ENCODE results near the gene KLF11.

The KLF11 gene

GRCh38 chr2:10085668-10086059 is 42.3 kb downstream of the KLF11 start:
- Histone ChIP-seq H3K4me2 (ENCODE audit: low read depth, low read length) (no peak overlapping the region), H2AFZ (ENCODE audit: low read length) (no peak overlapping the region), H3K4me3 (ENCODE audit: low read length) (no peak overlapping the region), H3K27me3 (replicated peaks; ENCODE audit: insufficient read depth, low read length) (peaks cover 8% of the 10 kb centered on the region), H3K79me2 (ENCODE audit: low read length) (no peaks in the 10 kb centered on the region), H3K9me2 (replicated peaks; ENCODE audit: insufficient read depth, low read length) (no peaks in the 10 kb centered on the region), H3K4me1 (ENCODE audit: low read length) (no peaks in the 10 kb centered on the region), H4K20me1 (ENCODE audit: insufficient read depth, low read length) (no peaks in the 10 kb centered on the region), H3K9ac (ENCODE audit: low read length) (no peak overlapping the region), H3K36me3 (replicated peaks; ENCODE audit: insufficient read depth, low read length) (no peaks in the 10 kb centered on the region), H3K27ac (ENCODE audit: low read length) (no peak overlapping the region), H3F3A (ENCODE audit: insufficient read depth, low read length) (no peaks in the 10 kb centered on the region), H3K9me3 (replicated peaks; ENCODE audit: insufficient read depth, low read length) (no peaks in the 10 kb centered on the region)
- TF ChIP-seq EZH2phosphoT487 (IDR thresholded peaks at IDR 0.05; ENCODE audit: low read length) (no peak), EZH2 (optimal IDR thresholded peaks at IDR 0.05; ENCODE audit: low read depth, low read length) (no peak)
- TF ChIP-seq, protein P1, sequence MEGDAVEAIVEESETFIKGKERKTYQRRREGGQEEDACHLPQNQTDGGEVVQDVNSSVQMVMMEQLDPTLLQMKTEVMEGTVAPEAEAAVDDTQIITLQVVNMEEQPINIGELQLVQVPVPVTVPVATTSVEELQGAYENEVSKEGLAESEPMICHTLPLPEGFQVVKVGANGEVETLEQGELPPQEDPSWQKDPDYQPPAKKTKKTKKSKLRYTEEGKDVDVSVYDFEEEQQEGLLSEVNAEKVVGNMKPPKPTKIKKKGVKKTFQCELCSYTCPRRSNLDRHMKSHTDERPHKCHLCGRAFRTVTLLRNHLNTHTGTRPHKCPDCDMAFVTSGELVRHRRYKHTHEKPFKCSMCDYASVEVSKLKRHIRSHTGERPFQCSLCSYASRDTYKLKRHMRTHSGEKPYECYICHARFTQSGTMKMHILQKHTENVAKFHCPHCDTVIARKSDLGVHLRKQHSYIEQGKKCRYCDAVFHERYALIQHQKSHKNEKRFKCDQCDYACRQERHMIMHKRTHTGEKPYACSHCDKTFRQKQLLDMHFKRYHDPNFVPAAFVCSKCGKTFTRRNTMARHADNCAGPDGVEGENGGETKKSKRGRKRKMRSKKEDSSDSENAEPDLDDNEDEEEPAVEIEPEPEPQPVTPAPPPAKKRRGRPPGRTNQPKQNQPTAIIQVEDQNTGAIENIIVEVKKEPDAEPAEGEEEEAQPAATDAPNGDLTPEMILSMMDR (IDR thresholded peaks at IDR 0.05; ENCODE audit: low read length) = no peak
- DNase-seq = no peak

- H2AFZ ChIP-seq (ENCODE audit: low read length) = no peak overlapping the region
Measured at GRCh38 chr2:10086950-10087349, 43.6 kb downstream of the KLF11 start.

GRCh38 chr2:10087360-10087759 is 44.0 kb downstream of the KLF11 start:
- H3K9ac ChIP-seq (ENCODE audit: low read length) = no peak overlapping the region
- H3K4me1 ChIP-seq (ENCODE audit: low read length) = no peaks in the 10 kb centered on the region
- H3K4me3 ChIP-seq (ENCODE audit: low read length) = no peak overlapping the region
- H3K27ac ChIP-seq (ENCODE audit: low read length) = no peak overlapping the region
- H3F3A ChIP-seq (ENCODE audit: insufficient read depth, low read length) = no peaks in the 10 kb centered on the region
- no peaks in the 10 kb centered on the region for H3K9me3 ChIP-seq (replicated peaks; ENCODE audit: insufficient read depth, low read length)
- H3K27me3 ChIP-seq (replicated peaks; ENCODE audit: insufficient read depth, low read length) = no peaks in the 10 kb centered on the region
- TF ChIP-seq EZH2 (optimal IDR thresholded peaks at IDR 0.05; ENCODE audit: low read depth, low read length) = no peak
- TF ChIP-seq EZH2phosphoT487 (IDR thresholded peaks at IDR 0.05; ENCODE audit: low read length) = no peak
- TF ChIP-seq, protein P1 (IDR thresholded peaks at IDR 0.05; ENCODE audit: low read length) = no peak
- H4K20me1 ChIP-seq (ENCODE audit: insufficient read depth, low read length) = no peaks in the 10 kb centered on the region
- no peak overlapping the region for H2AFZ ChIP-seq (ENCODE audit: low read length)
- DNase-seq = no peak
- no peak overlapping the region for H3K4me2 ChIP-seq (ENCODE audit: low read depth, low read length)
- H3K9me2 ChIP-seq (replicated peaks; ENCODE audit: insufficient read depth, low read length) = no peaks in the 10 kb centered on the region
- no peaks in the 10 kb centered on the region for H3K36me3 ChIP-seq (replicated peaks; ENCODE audit: insufficient read depth, low read length)
- no peaks in the 10 kb centered on the region for H3K79me2 ChIP-seq (ENCODE audit: low read length)

More at GRCh38 chr2:10086950-10087349, 43.6 kb downstream of the KLF11 start:
- Histone ChIP-seq H3F3A (ENCODE audit: insufficient read depth, low read length) (no peaks in the 10 kb centered on the region), H3K9ac (ENCODE audit: low read length) (no peak overlapping the region), H3K27ac (ENCODE audit: low read length) (no peak overlapping the region), H3K9me3 (replicated peaks; ENCODE audit: insufficient read depth, low read length) (no peaks in the 10 kb centered on the region), H3K79me2 (ENCODE audit: low read length) (no peaks in the 10 kb centered on the region), H3K36me3 (replicated peaks; ENCODE audit: insufficient read depth, low read length) (no peaks in the 10 kb centered on the region), H3K4me3 (ENCODE audit: low read length) (no peak overlapping the region), H3K4me1 (ENCODE audit: low read length) (no peaks in the 10 kb centered on the region), H3K27me3 (replicated peaks; ENCODE audit: insufficient read depth, low read length) (no peaks in the 10 kb centered on the region), H3K9me2 (replicated peaks; ENCODE audit: insufficient read depth, low read length) (no peaks in the 10 kb centered on the region), H4K20me1 (ENCODE audit: insufficient read depth, low read length) (no peaks in the 10 kb centered on the region), H3K4me2 (ENCODE audit: low read depth, low read length) (no peak overlapping the region)
- DNase-seq = no peak
- TF ChIP-seq, protein P1 (IDR thresholded peaks at IDR 0.05; ENCODE audit: low read length) = no peak
- TF ChIP-seq EZH2 (optimal IDR thresholded peaks at IDR 0.05; ENCODE audit: low read depth, low read length) = no peak
- TF ChIP-seq EZH2phosphoT487 (IDR thresholded peaks at IDR 0.05; ENCODE audit: low read length) = no peak

Data from MM.1S (cell line).